ENCODE measurements around the gene TAAR1. TPM values are rescaled to one million over a fixed set of nuclear protein-coding genes. Genes with fewer than 3 reads are reported as not detected.

The TAAR1 gene
- total RNA-seq, 1 experiment from 2014 or later = not detected

- no peak overlapping the region for H3K4me2 ChIP-seq (ENCODE audit: insufficient read depth, insufficient read length, low read length)
Measured at GRCh38 chr6:132684272-132684671, 25.3 kb upstream of the TAAR1 start.

More at GRCh38 chr6:132684272-132684671, 25.3 kb upstream of the TAAR1 start:
- WGBS (ENCODE audit: extremely low coverage, insufficient read length, low lambda C conversion rate) = no CpG with 5 or more reads among the region's 6 CpGs
- Histone ChIP-seq H3K18ac (ENCODE audit: insufficient read length, low read depth, low read length) (no peak overlapping the region), H3K9me3 (ENCODE audit: control insufficient read depth, low read depth, low read length) (no peaks in the 10 kb centered on the region), H3K27me3 (ENCODE audit: insufficient read depth, low read length) (no peaks in the 10 kb centered on the region), H2BK20ac (ENCODE audit: low read depth, low read length, poor library complexity, severe bottlenecking) (no peak overlapping the region), H3K4ac (ENCODE audit: low read depth, low read length) (no peak overlapping the region), H3K79me2 (ENCODE audit: insufficient read depth, low read length) (no peaks in the 10 kb centered on the region), H3K23ac (ENCODE audit: insufficient read length, low read depth, low read length) (no peak overlapping the region), H3K23me2 (ENCODE audit: insufficient read length, low read depth, low read length, poor library complexity, severe bottlenecking) (no peaks in the 10 kb centered on the region), H2BK120ac (ENCODE audit: low read depth, low read length, poor library complexity, severe bottlenecking) (no peak overlapping the region), H2AFZ (ENCODE audit: low read length) (no peak overlapping the region), H4K91ac (ENCODE audit: insufficient read length, low read depth, low read length) (no peak overlapping the region), H2BK12ac (ENCODE audit: insufficient read length, low read depth, low read length) (no peak overlapping the region), H3K9ac (ENCODE audit: extremely low read depth, insufficient read length, low read length) (no peak overlapping the region), H4K8ac (replicated peaks; ENCODE audit: insufficient read length, low read depth, low read length) (no peak overlapping the region), H3K56ac (ENCODE audit: insufficient read length, low read depth, low read length) (no peak overlapping the region), H3T11ph (ENCODE audit: low read length) (no peak overlapping the region), H3K27ac (ENCODE audit: insufficient read length, low read depth, low read length) (no peak overlapping the region), H4K5ac (ENCODE audit: insufficient read length, low read depth, low read length) (no peak overlapping the region), H4K20me1 (ENCODE audit: control insufficient read depth, insufficient read depth, insufficient read length) (no peaks in the 10 kb centered on the region), H3K4me1 (ENCODE audit: insufficient read depth, low read length) (no peaks in the 10 kb centered on the region), H3K14ac (ENCODE audit: insufficient read depth, low read length) (no peak overlapping the region), H2BK15ac (ENCODE audit: low read depth, low read length) (no peak overlapping the region), H2BK5ac (ENCODE audit: insufficient read length, low read length) (no peak overlapping the region), H3K79me1 (ENCODE audit: insufficient read depth, low read depth, low read length, poor library complexity, severe bottlenecking) (no peaks in the 10 kb centered on the region), H2AK5ac (ENCODE audit: insufficient read length, low read length) (no peak overlapping the region)
- H3K36me3 Mint-ChIP-seq (ENCODE audit: insufficient read depth in 1 of 3, low read depth in 3 of 3) = no peaks in the 10 kb centered on the region
- no peaks in the 10 kb centered on the region for H3K27me3 Mint-ChIP-seq (ENCODE audit: low read depth)
- no peaks in the 10 kb centered on the region for H3K9me3 Mint-ChIP-seq
- no peak for DNase-seq
- H3K27ac Mint-ChIP-seq = no peak overlapping the region
- TF ChIP-seq CTCF (conservative IDR thresholded peaks at IDR 0.05) = no peak
- peaks cover 7 to 9% of the 10 kb centered on the region in 2 experiments; a peak in 3 of 4 replicates for H3K4me1 Mint-ChIP-seq
- no peak overlapping the region for H3K4me3 Mint-ChIP-seq
